HepG2 (cell line): ENCODE data around the gene ATG2A. TPM values are rescaled to one million over a fixed set of nuclear protein-coding genes. Genes with fewer than 3 reads are reported as not detected.

Source experiments
- ADNP ChIP-seq: sonication (generic); formaldehyde crosslinking; IDR thresholded peaks from 2 replicates; pipeline ENCODE4 v1.4.0; 2020; ENCODE audit warnings: missing genetic modification reagents
- GTF3A ChIP-seq: sonication (generic); formaldehyde crosslinking; conservative IDR thresholded peaks from 2 replicates; pipeline ENCODE4 v1.4.0; 2020; ENCODE audit warnings: mild to moderate bottlenecking, missing genetic modification reagents
- HMG20A ChIP-seq: IDR thresholded peaks from 2 replicates; pipeline ENCODE4 v1.6.1; 2016; ENCODE audit warnings: borderline replicate concordance
- KDM1A ChIP-seq: IDR thresholded peaks from 2 replicates; pipeline ENCODE4 v1.6.1; 2016; ENCODE audit warnings: missing compliant biosample characterization
- RARG ChIP-seq: sonication (generic); formaldehyde crosslinking; IDR thresholded peaks from 2 replicates; pipeline ENCODE4 v1.4.0; 2020; ENCODE audit warnings: low read depth, mild to moderate bottlenecking, missing genetic modification reagents
- SRF ChIP-seq: IDR thresholded peaks from 2 replicates; pipeline ENCODE4 v1.6.1; 2011; ENCODE audit warnings: mild to moderate bottlenecking, low read depth, low read length, moderate library complexity
- SUZ12 ChIP-seq: fragments of 150-350 bp; IDR thresholded peaks from 2 replicates; pipeline ENCODE4 v1.6.1; 2014; ENCODE audit warnings: low read depth, low read length
- TCF7 ChIP-seq: sonication (generic); IDR thresholded peaks from 2 replicates; pipeline ENCODE4 v1.6.1; 2016; ENCODE audit warnings: antibody characterized with exemption, low read depth
- THYN1 ChIP-seq: sonication (generic); formaldehyde crosslinking; IDR thresholded peaks from 2 replicates; pipeline ENCODE4 v1.8.1; 2023; ENCODE audit warnings: low read depth, mild to moderate bottlenecking, moderate library complexity, missing genetic modification reagents, borderline replicate concordance
- TOE1 ChIP-seq: sonication (generic); formaldehyde crosslinking; IDR thresholded peaks from 2 replicates; pipeline ENCODE4 v1.4.0; 2020; ENCODE audit warnings: mild to moderate bottlenecking, missing genetic modification reagents
- TSC22D2 ChIP-seq: sonication (generic); formaldehyde crosslinking; IDR thresholded peaks from 2 replicates; pipeline ENCODE4 v1.5.1; 2020; ENCODE audit warnings: missing genetic modification reagents, mild to moderate bottlenecking, borderline replicate concordance
- ZNF10 ChIP-seq: sonication (generic); formaldehyde crosslinking; IDR thresholded peaks from 2 replicates; pipeline ENCODE4 v1.4.0; 2020; ENCODE audit warnings: mild to moderate bottlenecking, low read depth, missing genetic modification reagents, borderline replicate concordance
- polyA plus RNA-seq, 8 experiments: library from polyadenylated mRNA; depleted of rRNA in 3 of 8; stranded (reverse) in 7 of 8; unstranded in 1 of 8; fragments of >200 nt; fragmentation: Illumina TruSeq in 4 of 8; extraction: Trizol in 4 of 8; gene quantifications; 2 replicates each; pipeline versions ENCODE4 v1.2.1 to v1.2.3, GENCODE V29; 2011 to 2016; ENCODE audit warnings: low read depth in 4 of 8, missing spikeins in 1 of 8, mixed read lengths in 1 of 8; ENCODE audit not compliant: insufficient read depth in 1 of 8
- total RNA-seq, 5 experiments: library from RNA; depleted of rRNA; stranded (reverse); fragments of >200 nt; fragmentation: Illumina TruSeq; extraction: Trizol; gene quantifications; 2 replicates each; pipeline ENCODE4 v1.2.3, GENCODE V29; 2016; ENCODE audit warnings: low read depth in 1 of 5
- TF ChIP-seq, protein P1 (sequence below): sonication (generic); formaldehyde crosslinking; IDR thresholded peaks from 2 replicates; pipeline ENCODE4 v1.5.1; 2020; ENCODE audit warnings: missing genetic modification reagents, mild to moderate bottlenecking, borderline replicate concordance
- TF ChIP-seq, protein P2 (sequence below): sonication (generic); formaldehyde crosslinking; IDR thresholded peaks from 2 replicates; pipeline ENCODE4 v1.4.0; 2020; ENCODE audit warnings: missing genetic modification reagents
- TF ChIP-seq, protein P3 (sequence below): sonication (generic); formaldehyde crosslinking; IDR thresholded peaks from one replicate; pipeline ENCODE4 v1.5.1; 2020; ENCODE audit warnings: mild to moderate bottlenecking, missing genetic modification reagents; ENCODE audit errors: not compliant biosample characterization
- TF ChIP-seq, protein P4 (sequence below): sonication (generic); formaldehyde crosslinking; IDR thresholded peaks from 2 replicates; pipeline ENCODE4 v1.9.0; 2021; ENCODE audit warnings: missing genetic modification reagents, borderline replicate concordance

ATG2A gene
- total and polyA plus RNA-seq, 2 of the 13 experiments (the other 11 are each of a cell fraction or from before 2014, with no cell fraction given), result 6.7 to 8.0 TPM

DNA sequence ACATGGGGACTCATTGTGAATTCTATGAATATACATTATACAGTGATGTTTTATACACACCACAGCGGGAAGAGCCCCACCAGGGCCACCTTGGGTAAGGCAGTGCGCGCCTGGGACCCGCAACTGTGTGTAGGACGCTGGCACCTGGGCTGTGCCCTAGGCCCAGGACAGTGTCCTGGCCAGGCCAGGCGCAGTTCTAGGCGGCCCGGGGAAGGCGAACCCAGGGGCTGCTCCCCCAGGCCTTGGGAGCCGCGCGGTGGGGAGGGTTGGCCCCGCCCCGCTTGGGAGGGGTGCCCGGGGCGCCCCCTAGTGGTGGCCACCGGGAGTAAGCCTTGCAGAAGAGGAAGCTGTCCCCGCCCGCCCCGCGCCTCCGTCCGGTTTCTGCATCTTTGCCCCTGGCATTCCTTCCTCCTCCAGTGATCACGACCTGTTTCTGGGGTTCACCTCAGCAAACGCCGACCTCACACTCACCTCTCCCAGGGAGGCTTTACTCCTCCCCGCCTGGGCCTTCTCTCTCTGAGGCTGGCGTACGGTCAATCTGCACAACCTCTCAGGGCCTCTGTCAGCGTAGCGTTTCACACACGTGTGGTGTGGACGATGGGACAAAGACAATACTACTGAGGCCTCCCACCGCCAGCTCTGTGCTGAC is 29.1 kb downstream of the ATG2A start (continued):
- no peak for TF ChIP-seq TOE1 (CRISPR knock-in tag)
- TF ChIP-seq, protein P1, sequence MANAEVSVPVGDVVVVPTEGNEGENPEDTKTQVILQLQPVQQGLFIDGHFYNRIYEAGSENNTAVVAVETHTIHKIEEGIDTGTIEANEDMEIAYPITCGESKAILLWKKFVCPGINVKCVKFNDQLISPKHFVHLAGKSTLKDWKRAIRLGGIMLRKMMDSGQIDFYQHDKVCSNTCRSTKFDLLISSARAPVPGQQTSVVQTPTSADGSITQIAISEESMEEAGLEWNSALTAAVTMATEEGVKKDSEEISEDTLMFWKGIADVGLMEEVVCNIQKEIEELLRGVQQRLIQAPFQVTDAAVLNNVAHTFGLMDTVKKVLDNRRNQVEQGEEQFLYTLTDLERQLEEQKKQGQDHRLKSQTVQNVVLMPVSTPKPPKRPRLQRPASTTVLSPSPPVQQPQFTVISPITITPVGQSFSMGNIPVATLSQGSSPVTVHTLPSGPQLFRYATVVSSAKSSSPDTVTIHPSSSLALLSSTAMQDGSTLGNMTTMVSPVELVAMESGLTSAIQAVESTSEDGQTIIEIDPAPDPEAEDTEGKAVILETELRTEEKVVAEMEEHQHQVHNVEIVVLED, result peak; percentile 53; the same call in 1 of the 2 replicates
- TF ChIP-seq ADNP, result no peak
- no peak for TF ChIP-seq SRF
- TF ChIP-seq, protein P2, sequence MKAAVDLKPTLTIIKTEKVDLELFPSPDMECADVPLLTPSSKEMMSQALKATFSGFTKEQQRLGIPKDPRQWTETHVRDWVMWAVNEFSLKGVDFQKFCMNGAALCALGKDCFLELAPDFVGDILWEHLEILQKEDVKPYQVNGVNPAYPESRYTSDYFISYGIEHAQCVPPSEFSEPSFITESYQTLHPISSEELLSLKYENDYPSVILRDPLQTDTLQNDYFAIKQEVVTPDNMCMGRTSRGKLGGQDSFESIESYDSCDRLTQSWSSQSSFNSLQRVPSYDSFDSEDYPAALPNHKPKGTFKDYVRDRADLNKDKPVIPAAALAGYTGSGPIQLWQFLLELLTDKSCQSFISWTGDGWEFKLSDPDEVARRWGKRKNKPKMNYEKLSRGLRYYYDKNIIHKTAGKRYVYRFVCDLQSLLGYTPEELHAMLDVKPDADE (CRISPR knock-in tag), result no peak
- TF ChIP-seq, protein P3, sequence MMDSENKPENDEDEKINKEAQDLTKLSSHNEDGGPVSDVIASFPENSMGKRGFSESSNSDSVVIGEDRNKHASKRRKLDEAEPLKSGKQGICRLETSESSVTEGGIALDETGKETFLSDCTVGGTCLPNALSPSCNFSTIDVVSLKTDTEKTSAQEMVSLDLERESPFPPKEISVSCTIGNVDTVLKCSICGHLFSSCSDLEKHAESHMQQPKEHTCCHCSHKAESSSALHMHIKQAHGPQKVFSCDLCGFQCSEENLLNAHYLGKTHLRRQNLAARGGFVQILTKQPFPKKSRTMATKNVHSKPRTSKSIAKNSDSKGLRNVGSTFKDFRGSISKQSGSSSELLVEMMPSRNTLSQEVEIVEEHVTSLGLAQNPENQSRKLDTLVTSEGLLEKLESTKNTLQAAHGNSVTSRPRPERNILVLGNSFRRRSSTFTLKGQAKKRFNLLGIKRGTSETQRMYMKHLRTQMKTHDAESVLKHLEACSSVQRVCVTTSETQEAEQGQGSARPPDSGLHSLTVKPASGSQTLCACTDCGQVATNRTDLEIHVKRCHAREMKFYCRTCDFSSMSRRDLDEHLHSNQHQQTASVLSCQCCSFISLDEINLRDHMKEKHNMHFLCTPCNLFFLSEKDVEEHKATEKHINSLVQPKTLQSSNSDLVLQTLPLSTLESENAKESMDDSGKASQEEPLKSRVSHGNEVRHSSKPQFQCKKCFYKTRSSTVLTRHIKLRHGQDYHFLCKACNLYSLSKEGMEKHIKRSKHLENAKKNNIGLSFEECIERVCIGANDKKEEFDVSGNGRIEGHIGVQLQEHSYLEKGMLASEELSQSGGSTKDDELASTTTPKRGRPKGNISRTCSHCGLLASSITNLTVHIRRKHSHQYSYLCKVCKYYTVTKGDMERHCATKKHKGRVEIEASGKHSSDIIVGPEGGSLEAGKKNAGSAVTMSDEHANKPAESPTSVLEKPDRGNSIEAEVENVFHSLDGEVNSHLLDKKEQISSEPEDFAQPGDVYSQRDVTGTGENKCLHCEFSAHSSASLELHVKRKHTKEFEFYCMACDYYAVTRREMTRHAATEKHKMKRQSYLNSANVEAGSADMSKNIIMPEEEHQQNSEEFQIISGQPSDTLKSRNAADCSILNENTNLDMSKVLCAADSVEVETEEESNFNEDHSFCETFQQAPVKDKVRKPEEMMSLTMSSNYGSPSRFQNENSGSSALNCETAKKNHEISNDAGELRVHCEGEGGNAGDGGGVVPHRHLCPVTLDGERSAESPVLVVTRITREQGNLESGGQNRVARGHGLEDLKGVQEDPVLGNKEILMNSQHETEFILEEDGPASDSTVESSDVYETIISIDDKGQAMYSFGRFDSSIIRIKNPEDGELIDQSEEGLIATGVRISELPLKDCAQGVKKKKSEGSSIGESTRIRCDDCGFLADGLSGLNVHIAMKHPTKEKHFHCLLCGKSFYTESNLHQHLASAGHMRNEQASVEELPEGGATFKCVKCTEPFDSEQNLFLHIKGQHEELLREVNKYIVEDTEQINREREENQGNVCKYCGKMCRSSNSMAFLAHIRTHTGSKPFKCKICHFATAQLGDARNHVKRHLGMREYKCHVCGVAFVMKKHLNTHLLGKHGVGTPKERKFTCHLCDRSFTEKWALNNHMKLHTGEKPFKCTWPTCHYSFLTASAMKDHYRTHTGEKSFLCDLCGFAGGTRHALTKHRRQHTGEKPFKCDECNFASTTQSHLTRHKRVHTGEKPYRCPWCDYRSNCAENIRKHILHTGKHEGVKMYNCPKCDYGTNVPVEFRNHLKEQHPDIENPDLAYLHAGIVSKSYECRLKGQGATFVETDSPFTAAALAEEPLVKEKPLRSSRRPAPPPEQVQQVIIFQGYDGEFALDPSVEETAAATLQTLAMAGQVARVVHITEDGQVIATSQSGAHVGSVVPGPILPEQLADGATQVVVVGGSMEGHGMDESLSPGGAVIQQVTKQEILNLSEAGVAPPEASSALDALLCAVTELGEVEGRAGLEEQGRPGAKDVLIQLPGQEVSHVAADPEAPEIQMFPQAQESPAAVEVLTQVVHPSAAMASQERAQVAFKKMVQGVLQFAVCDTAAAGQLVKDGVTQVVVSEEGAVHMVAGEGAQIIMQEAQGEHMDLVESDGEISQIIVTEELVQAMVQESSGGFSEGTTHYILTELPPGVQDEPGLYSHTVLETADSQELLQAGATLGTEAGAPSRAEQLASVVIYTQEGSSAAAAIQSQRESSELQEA (CRISPR knock-in tag), result no peak
- no peak for TF ChIP-seq GTF3A (CRISPR knock-in tag)
- no peak for TF ChIP-seq TCF7
- TF ChIP-seq THYN1 (CRISPR knock-in tag), result no peak
- TF ChIP-seq SUZ12, result no peak
- TF ChIP-seq RARG (CRISPR knock-in tag), result no peak
- TF ChIP-seq, protein P4, sequence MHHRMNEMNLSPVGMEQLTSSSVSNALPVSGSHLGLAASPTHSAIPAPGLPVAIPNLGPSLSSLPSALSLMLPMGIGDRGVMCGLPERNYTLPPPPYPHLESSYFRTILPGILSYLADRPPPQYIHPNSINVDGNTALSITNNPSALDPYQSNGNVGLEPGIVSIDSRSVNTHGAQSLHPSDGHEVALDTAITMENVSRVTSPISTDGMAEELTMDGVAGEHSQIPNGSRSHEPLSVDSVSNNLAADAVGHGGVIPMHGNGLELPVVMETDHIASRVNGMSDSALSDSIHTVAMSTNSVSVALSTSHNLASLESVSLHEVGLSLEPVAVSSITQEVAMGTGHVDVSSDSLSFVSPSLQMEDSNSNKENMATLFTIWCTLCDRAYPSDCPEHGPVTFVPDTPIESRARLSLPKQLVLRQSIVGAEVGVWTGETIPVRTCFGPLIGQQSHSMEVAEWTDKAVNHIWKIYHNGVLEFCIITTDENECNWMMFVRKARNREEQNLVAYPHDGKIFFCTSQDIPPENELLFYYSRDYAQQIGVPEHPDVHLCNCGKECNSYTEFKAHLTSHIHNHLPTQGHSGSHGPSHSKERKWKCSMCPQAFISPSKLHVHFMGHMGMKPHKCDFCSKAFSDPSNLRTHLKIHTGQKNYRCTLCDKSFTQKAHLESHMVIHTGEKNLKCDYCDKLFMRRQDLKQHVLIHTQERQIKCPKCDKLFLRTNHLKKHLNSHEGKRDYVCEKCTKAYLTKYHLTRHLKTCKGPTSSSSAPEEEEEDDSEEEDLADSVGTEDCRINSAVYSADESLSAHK (CRISPR knock-in tag), result no peak
- TF ChIP-seq HMG20A (CRISPR knock-in tag), result no peak
- no peak for TF ChIP-seq TSC22D2
- TF ChIP-seq ZNF10 (CRISPR knock-in tag), result no peak
- TF ChIP-seq KDM1A (CRISPR knock-in tag), result no peak
